ENCODE measurements around the gene SRPK2. TPM values are rescaled to one million over a fixed set of nuclear protein-coding genes. Genes with fewer than 3 reads are reported as not detected.

The SRPK2 gene
- total and polyA plus RNA-seq, 2 of the 13 experiments (the other 11 are each of a cell fraction or from before 2014, with no cell fraction given): 10.1 to 22.3 TPM

- no TSS peak for BruUV-seq (replicated peaks)
- Histone ChIP-seq H3K9ac (ENCODE audit: insufficient read depth, low read depth, low read length) (no peak overlapping the region), H4K20me1 (ENCODE audit: insufficient read depth, low read length) (no peaks in the 10 kb centered on the region), H3K4me2 (ENCODE audit: low read depth, low read length) (no peak overlapping the region), H3K27me3 (ENCODE audit: control insufficient read depth in 1 of 2, insufficient read depth in 2 of 2, low read length in 2 of 2) (no peaks in the 10 kb centered on the region), H3K79me2 (ENCODE audit: insufficient read depth, low read length) (peaks cover 32% of the 10 kb centered on the region), H3K27ac (ENCODE audit: extremely low read length, insufficient read depth, low read length) (no peak overlapping the region), H3K36me3 (replicated peaks in 1 of 2; ENCODE audit: control insufficient read depth in 1 of 2, insufficient read depth in 2 of 2, low read length in 2 of 2) (no peaks in the 10 kb centered on the region), H3K4me1 (ENCODE audit: insufficient read depth, low read length) (peaks cover 14% of the 10 kb centered on the region), H3K9me3 (ENCODE audit: low read length) (no peaks in the 10 kb centered on the region), H3K4me3 (replicated peaks in 1 of 3; ENCODE audit: insufficient read depth in 1 of 3, low read depth in 2 of 3, low read length in 3 of 3) (no peak overlapping the region), H2AFZ (ENCODE audit: low read length) (no peak overlapping the region)
- ATAC-seq (no peak), DNase-seq (ENCODE audit: low spot score) (no peak), FAIRE-seq (no peak)
- in situ Hi-C loops (cut with HindIII; ENCODE audit: extremely low pct_ligation_motif_present, low pct_unique_long_range_greater_than_20kb): no loop called here
- 97% methylated on average over 1 of the region's 1 CpG for WGBS (ENCODE audit: low lambda C conversion rate)
- TF ChIP-seq NFIB (CRISPR knock-in tag; IDR thresholded peaks at IDR 0.05; ENCODE audit: borderline replicate concordance) (no peak), ZFP36 (IDR thresholded peaks at IDR 0.05; ENCODE audit: borderline replicate concordance, low read depth, low read length, partially characterized antibody) (no peak), CEBPZ (IDR thresholded peaks at IDR 0.05; ENCODE audit: low read length) (no peak), ZNF782 (CRISPR knock-in tag; IDR thresholded peaks at IDR 0.05; ENCODE audit: borderline replicate concordance) (no peak), SATB2 (CRISPR knock-in tag; IDR thresholded peaks at IDR 0.05) (no peak), ZNF710 (CRISPR knock-in tag; IDR thresholded peaks at IDR 0.05; ENCODE audit: borderline replicate concordance) (no peak)
- CTCF ChIA-PET (ENCODE audit: low intra/inter-chr PET ratio, low total read pairs): no interaction called here
- POLR2A ChIA-PET: no interaction called here
- intact Hi-C loops (cut with micrococcal nuclease; ENCODE audit: unreplicated experiment): no loop called here
Observed at GRCh38 chr7:105323366-105323765, 65.4 kb downstream of the SRPK2 start.

Data from HepG2 (cell line).